HepG2 (cell line): ENCODE data around the gene SH3BP5. TPM values are rescaled to one million over a fixed set of nuclear protein-coding genes. Genes with fewer than 3 reads are reported as not detected.
A peak's percentile ranks its signal among the peaks of the same experiment; 100 is the strongest.

Source experiments
- FOSL2 ChIP-seq: sonication (generic); formaldehyde crosslinking; IDR thresholded peaks from 2 replicates; pipeline ENCODE4 v1.4.0; 2020; ENCODE audit warnings: missing genetic modification reagents
- GATAD1 ChIP-seq: IDR thresholded peaks from 2 replicates; pipeline ENCODE4 v1.6.1; 2016; ENCODE audit warnings: missing genetic modification reagents, missing compliant biosample characterization
- HMG20B ChIP-seq: conservative IDR thresholded peaks from 2 replicates; pipeline ENCODE4 v1.6.1; 2016; ENCODE audit warnings: missing genetic modification reagents, missing compliant biosample characterization
- HOXA3 ChIP-seq: sonication (generic); formaldehyde crosslinking; IDR thresholded peaks from 2 replicates; pipeline ENCODE4 v1.5.0; 2020; ENCODE audit warnings: missing genetic modification reagents
- IRF2 ChIP-seq: IDR thresholded peaks from 2 replicates; pipeline ENCODE4 v1.6.1; 2018; ENCODE audit warnings: missing genetic modification reagents, missing compliant biosample characterization
- KAT8 ChIP-seq: IDR thresholded peaks from 2 replicates; pipeline ENCODE4 v1.6.1; 2016; ENCODE audit warnings: missing genetic modification reagents, missing compliant biosample characterization
- KLF6 ChIP-seq: IDR thresholded peaks from 2 replicates; pipeline ENCODE4 v1.8.0; 2016; ENCODE audit warnings: missing biosample characterization, missing genetic modification reagents
- MXD1 ChIP-seq: sonication (generic); formaldehyde crosslinking; IDR thresholded peaks from 2 replicates; pipeline ENCODE4 v1.4.0; 2020; ENCODE audit warnings: mild to moderate bottlenecking, missing genetic modification reagents
- NR2C2 ChIP-seq: sonication (generic); formaldehyde crosslinking; IDR thresholded peaks from 2 replicates; pipeline ENCODE4 v1.4.0; 2020; ENCODE audit warnings: missing genetic modification reagents, mild to moderate bottlenecking, moderate library complexity, borderline replicate concordance
- NR2F2 ChIP-seq: IDR thresholded peaks from 2 replicates; pipeline ENCODE4 v1.6.1; 2012; ENCODE audit warnings: low read depth, inconsistent platforms, borderline replicate concordance
- RFX3 ChIP-seq: IDR thresholded peaks from 2 replicates; pipeline ENCODE4 v1.6.1; 2016; ENCODE audit warnings: missing biosample characterization, missing genetic modification reagents
- RXRB ChIP-seq: IDR thresholded peaks from 2 replicates; pipeline ENCODE4 v1.6.1; 2016; ENCODE audit warnings: borderline replicate concordance, missing genetic modification reagents, missing compliant biosample characterization
- SIN3A ChIP-seq: IDR thresholded peaks from 2 replicates; pipeline ENCODE4 v1.6.1; 2011; ENCODE audit warnings: low read depth, mild to moderate bottlenecking, control low read depth, low read length, borderline replicate concordance
- SP1 ChIP-seq, 2 experiments: fragments of 450-650 bp in 1 of 2; sonication (generic) in 1 of 2; formaldehyde crosslinking in 1 of 2; IDR thresholded peaks; 2 replicates each; pipeline versions ENCODE4 v1.4.0 to v1.6.1; 2016 to 2020; ENCODE audit warnings: missing genetic modification reagents in 1 of 2
- SP5 ChIP-seq: IDR thresholded peaks from 2 replicates; pipeline ENCODE4 v1.6.1; 2016; ENCODE audit warnings: low read depth, borderline replicate concordance
- STAG1 ChIP-seq: sonication (generic); formaldehyde crosslinking; IDR thresholded peaks from 2 replicates; pipeline ENCODE4 v1.4.0; 2020; ENCODE audit warnings: missing genetic modification reagents
- ZNF280D ChIP-seq: sonication (generic); formaldehyde crosslinking; IDR thresholded peaks from 2 replicates; pipeline ENCODE4 v1.5.1; 2020; ENCODE audit warnings: mild to moderate bottlenecking, missing genetic modification reagents
- ZNF296 ChIP-seq: sonication (generic); formaldehyde crosslinking; conservative IDR thresholded peaks from 2 replicates; pipeline ENCODE4 v1.5.0; 2020; ENCODE audit warnings: mild to moderate bottlenecking, missing genetic modification reagents
- ZNF598 ChIP-seq: sonication (generic); formaldehyde crosslinking; IDR thresholded peaks from 2 replicates; pipeline ENCODE4 v1.5.1; 2020; ENCODE audit warnings: mild to moderate bottlenecking, missing genetic modification reagents, borderline replicate concordance
- polyA plus RNA-seq, 8 experiments: library from polyadenylated mRNA; depleted of rRNA in 3 of 8; stranded (reverse) in 7 of 8; unstranded in 1 of 8; fragments of >200 nt; fragmentation: Illumina TruSeq in 4 of 8; extraction: Trizol in 4 of 8; gene quantifications; 2 replicates each; pipeline versions ENCODE4 v1.2.1 to v1.2.3, GENCODE V29; 2011 to 2016; ENCODE audit warnings: low read depth in 4 of 8, missing spikeins in 1 of 8, mixed read lengths in 1 of 8; ENCODE audit not compliant: insufficient read depth in 1 of 8
- total RNA-seq, 5 experiments: library from RNA; depleted of rRNA; stranded (reverse); fragments of >200 nt; fragmentation: Illumina TruSeq; extraction: Trizol; gene quantifications; 2 replicates each; pipeline ENCODE4 v1.2.3, GENCODE V29; 2016; ENCODE audit warnings: low read depth in 1 of 5
- TF ChIP-seq, protein P1 (sequence below): IDR thresholded peaks from 2 replicates; pipeline ENCODE4 v1.6.1; 2018; ENCODE audit warnings: missing genetic modification reagents, mild to moderate bottlenecking, missing compliant biosample characterization
- TF ChIP-seq, protein P2 (sequence below): IDR thresholded peaks from 2 replicates; pipeline ENCODE4 v1.6.1; 2016; ENCODE audit warnings: missing genetic modification reagents, missing compliant biosample characterization
- TF ChIP-seq, protein P3 (sequence below): sonication (generic); formaldehyde crosslinking; IDR thresholded peaks from 2 replicates; pipeline ENCODE4 v1.5.0; 2020; ENCODE audit warnings: mild to moderate bottlenecking, missing genetic modification reagents

Gene SH3BP5
- total and polyA plus RNA-seq, 2 of the 13 experiments (the other 11 are each of a cell fraction or from before 2014, with no cell fraction given): 0.09 to 0.16 TPM

GRCh38 chr3:15377961-15378791 lies 45.8 kb upstream of the SH3BP5 start (continued):
- TF ChIP-seq ZNF280D (CRISPR knock-in tag): no peak
- TF ChIP-seq SP5 (CRISPR knock-in tag): peak; percentile 71; the same call in 1 of the 2 replicates
- peak; percentile 100 for TF ChIP-seq NR2C2
- no peak for TF ChIP-seq HMG20B (CRISPR knock-in tag)
- TF ChIP-seq RFX3 (CRISPR knock-in tag): peak; percentile 100
- peak; percentile 20; the same call in 1 of the 2 replicates for TF ChIP-seq NR2F2
- TF ChIP-seq, protein P1, sequence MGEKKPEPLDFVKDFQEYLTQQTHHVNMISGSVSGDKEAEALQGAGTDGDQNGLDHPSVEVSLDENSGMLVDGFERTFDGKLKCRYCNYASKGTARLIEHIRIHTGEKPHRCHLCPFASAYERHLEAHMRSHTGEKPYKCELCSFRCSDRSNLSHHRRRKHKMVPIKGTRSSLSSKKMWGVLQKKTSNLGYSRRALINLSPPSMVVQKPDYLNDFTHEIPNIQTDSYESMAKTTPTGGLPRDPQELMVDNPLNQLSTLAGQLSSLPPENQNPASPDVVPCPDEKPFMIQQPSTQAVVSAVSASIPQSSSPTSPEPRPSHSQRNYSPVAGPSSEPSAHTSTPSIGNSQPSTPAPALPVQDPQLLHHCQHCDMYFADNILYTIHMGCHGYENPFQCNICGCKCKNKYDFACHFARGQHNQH (CRISPR knock-in tag): 0 out of 2 replicates have a peak, but pooled peaks have one; percentile 49
- peak; percentile 57 for TF ChIP-seq FOSL2
- no peak for TF ChIP-seq MXD1 (CRISPR knock-in tag)
- no peak for TF ChIP-seq ZNF296
- TF ChIP-seq GATAD1: peak; percentile 78
- 0 out of 2 replicates have a peak, but pooled peaks have one; percentile 23 for TF ChIP-seq KLF6
- TF ChIP-seq SIN3A: peak; percentile 93
- TF ChIP-seq STAG1 (CRISPR knock-in tag): peak; percentile 77
- TF ChIP-seq ZNF598 (CRISPR knock-in tag): 0 out of 2 replicates have a peak, but pooled peaks have one; percentile 20
- no peak for TF ChIP-seq SP1 (IDR thresholded peaks at IDR 0.05)
- peak; percentile 98 for TF ChIP-seq SP1 (CRISPR knock-in tag; IDR thresholded peaks at IDR 0.05)
- TF ChIP-seq HOXA3 (CRISPR knock-in tag): peak; percentile 84; the same call in 1 of the 2 replicates
- TF ChIP-seq IRF2: peak; percentile 62
- TF ChIP-seq, protein P2, sequence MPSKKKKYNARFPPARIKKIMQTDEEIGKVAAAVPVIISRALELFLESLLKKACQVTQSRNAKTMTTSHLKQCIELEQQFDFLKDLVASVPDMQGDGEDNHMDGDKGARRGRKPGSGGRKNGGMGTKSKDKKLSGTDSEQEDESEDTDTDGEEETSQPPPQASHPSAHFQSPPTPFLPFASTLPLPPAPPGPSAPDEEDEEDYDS (CRISPR knock-in tag): peak; percentile 76; the same call in 1 of the 2 replicates
- peak; percentile 65; the same call in 1 of the 2 replicates for TF ChIP-seq RXRB (CRISPR knock-in tag)
- TF ChIP-seq, protein P3, sequence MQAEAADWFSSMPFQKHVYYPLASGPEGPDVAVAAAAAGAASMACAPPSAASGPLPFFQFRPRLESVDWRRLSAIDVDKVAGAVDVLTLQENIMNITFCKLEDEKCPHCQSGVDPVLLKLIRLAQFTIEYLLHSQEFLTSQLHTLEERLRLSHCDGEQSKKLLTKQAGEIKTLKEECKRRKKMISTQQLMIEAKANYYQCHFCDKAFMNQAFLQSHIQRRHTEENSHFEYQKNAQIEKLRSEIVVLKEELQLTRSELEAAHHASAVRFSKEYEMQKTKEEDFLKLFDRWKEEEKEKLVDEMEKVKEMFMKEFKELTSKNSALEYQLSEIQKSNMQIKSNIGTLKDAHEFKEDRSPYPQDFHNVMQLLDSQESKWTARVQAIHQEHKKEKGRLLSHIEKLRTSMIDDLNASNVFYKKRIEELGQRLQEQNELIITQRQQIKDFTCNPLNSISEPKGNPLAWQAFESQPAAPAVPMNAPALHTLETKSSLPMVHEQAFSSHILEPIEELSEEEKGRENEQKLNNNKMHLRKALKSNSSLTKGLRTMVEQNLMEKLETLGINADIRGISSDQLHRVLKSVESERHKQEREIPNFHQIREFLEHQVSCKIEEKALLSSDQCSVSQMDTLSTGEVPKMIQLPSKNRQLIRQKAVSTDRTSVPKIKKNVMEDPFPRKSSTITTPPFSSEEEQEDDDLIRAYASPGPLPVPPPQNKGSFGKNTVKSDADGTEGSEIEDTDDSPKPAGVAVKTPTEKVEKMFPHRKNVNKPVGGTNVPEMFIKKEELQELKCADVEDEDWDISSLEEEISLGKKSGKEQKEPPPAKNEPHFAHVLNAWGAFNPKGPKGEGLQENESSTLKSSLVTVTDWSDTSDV (CRISPR knock-in tag): no peak
- TF ChIP-seq KAT8 (CRISPR knock-in tag): peak; percentile 93
